RWPE2 (cell line): ENCODE data around the gene PEX5L.

Experiments
- ATAC-seq: fragments of 200-7000 bp; cut with Tn5 transposase; 3 replicates; pipeline ENCODE4 v1.9.1; 2021; ENCODE audit warnings: low read depth
- DNase-seq: peaks from one replicate; pipeline ENCODE4 v3.0.0-alpha.2; 2020; ENCODE audit warnings: low spot score
- H3K27ac ChIP-seq: fragments of 450-650 bp; 2 replicates; pipeline ENCODE4 v1.5.1; 2017; ENCODE audit warnings: mild to moderate bottlenecking; ENCODE audit not compliant: poor library complexity, severe bottlenecking
- H3K27me3 ChIP-seq: fragments of 250-450 bp; sonication (Bioruptor Pico); 2 replicates; pipeline ENCODE4 v1.5.1; 2021; ENCODE audit warnings: mild to moderate bottlenecking, moderate library complexity; ENCODE audit not compliant: insufficient read depth, poor library complexity, severe bottlenecking
- H3K36me3 ChIP-seq: fragments of 250-450 bp; sonication (Bioruptor Pico); 2 replicates; pipeline ENCODE4 v1.5.1; 2020; ENCODE audit warnings: low read depth, mild to moderate bottlenecking, moderate library complexity
- H3K4me1 ChIP-seq: fragments of 250-450 bp; sonication (Bioruptor Pico); 2 replicates; pipeline ENCODE4 v1.5.1; 2021; ENCODE audit warnings: mild to moderate bottlenecking, moderate library complexity; ENCODE audit not compliant: insufficient read depth, poor library complexity, severe bottlenecking
- H3K4me3 ChIP-seq: fragments of 250-450 bp; sonication (Bioruptor Pico); 2 replicates; pipeline ENCODE4 v1.5.1; 2021; ENCODE audit warnings: mild to moderate bottlenecking, moderate library complexity; ENCODE audit not compliant: severe bottlenecking
- H3K9me3 ChIP-seq: fragments of 250-450 bp; sonication (Bioruptor Pico); 2 replicates; pipeline ENCODE4 v1.5.1; 2021; ENCODE audit warnings: mild to moderate bottlenecking, moderate library complexity; ENCODE audit not compliant: severe bottlenecking
- TF ChIP-seq, protein P1 (sequence below): fragments of 450-650 bp; IDR thresholded peaks from one replicate; pipeline ENCODE4 v1.5.1; 2017; ENCODE audit warnings: mild to moderate bottlenecking, moderate library complexity; ENCODE audit not compliant: poor library complexity, severe bottlenecking

PEX5L gene

DNA sequence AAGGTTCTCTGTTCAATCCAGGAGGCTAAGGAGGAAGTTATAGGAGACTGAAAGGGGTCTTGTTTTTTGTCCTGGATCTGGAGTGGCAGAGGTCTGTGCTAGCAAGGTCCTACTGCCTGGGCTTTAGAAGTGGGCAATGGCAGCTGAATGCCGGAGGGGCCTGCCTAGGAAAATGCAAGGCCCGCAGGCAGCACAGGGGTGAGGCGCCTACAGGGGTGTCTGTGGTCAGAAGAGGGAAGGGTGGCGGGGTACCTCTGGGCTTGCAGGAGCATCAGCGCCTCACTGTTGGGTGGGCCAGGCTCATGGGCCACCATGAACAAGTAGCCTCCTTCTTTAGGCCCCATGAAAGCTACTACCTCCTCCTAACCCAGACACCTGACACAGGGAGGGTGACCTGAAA is 175.4 kb downstream of the PEX5L start:
- H3K9me3 ChIP-seq: no peaks in the 10 kb centered on the region
- H3K4me3 ChIP-seq: no peak overlapping the region
- DNase-seq (no peak), ATAC-seq (no peak)
- H3K27ac ChIP-seq: no peak overlapping the region
- no peaks in the 10 kb centered on the region for H3K36me3 ChIP-seq
- TF ChIP-seq, protein P1, sequence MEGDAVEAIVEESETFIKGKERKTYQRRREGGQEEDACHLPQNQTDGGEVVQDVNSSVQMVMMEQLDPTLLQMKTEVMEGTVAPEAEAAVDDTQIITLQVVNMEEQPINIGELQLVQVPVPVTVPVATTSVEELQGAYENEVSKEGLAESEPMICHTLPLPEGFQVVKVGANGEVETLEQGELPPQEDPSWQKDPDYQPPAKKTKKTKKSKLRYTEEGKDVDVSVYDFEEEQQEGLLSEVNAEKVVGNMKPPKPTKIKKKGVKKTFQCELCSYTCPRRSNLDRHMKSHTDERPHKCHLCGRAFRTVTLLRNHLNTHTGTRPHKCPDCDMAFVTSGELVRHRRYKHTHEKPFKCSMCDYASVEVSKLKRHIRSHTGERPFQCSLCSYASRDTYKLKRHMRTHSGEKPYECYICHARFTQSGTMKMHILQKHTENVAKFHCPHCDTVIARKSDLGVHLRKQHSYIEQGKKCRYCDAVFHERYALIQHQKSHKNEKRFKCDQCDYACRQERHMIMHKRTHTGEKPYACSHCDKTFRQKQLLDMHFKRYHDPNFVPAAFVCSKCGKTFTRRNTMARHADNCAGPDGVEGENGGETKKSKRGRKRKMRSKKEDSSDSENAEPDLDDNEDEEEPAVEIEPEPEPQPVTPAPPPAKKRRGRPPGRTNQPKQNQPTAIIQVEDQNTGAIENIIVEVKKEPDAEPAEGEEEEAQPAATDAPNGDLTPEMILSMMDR: no peak
- H3K27me3 ChIP-seq: no peaks in the 10 kb centered on the region
- H3K4me1 ChIP-seq: no peaks in the 10 kb centered on the region

DNA sequence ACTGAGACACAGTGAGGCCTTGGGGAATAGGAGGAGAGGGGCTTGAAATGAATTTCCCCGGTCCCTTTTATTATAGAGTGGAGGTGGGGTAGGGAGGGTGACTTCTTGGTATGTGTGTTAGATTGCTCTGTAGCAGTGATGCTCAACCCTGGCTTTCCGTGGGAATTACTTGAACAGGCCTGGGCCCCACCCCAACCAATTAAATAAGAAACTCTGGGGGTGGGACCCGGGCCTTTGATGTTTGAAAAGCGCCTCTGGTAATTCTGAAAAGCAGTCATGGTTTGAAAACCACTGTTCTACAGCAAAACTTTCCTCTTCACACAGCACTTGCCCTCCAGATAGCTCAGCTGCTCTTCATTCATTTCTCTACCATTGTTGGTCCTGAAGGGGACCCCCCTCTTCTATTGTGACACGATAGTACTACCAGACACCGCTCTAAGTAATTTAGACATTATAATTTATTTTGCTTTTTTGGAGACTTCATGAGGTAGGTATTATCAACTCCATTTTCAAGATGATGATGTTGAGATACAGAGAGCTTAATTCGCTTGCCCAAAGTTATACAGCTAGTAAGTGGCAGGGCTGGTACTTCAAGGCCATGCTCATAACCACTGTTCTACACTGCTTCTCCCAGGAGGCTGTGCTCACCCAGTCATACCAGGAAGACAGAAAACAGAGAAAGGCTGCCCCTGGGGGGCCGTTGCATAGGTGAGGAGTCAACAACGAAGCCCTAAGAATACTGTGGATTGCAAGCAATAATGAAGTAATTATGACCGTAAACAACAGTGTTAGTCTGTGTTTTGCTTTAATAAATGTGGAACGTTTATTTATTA is 176.2 kb downstream of the PEX5L start:
- H3K4me3 ChIP-seq: no peak overlapping the region
- DNase-seq (no peak), ATAC-seq (no peak)
- H3K9me3 ChIP-seq: no peaks in the 10 kb centered on the region
- no peaks in the 10 kb centered on the region for H3K36me3 ChIP-seq
- no peak overlapping the region for H3K27ac ChIP-seq
- H3K27me3 ChIP-seq: no peaks in the 10 kb centered on the region
- H3K4me1 ChIP-seq: no peaks in the 10 kb centered on the region
- TF ChIP-seq, protein P1: no peak

DNA sequence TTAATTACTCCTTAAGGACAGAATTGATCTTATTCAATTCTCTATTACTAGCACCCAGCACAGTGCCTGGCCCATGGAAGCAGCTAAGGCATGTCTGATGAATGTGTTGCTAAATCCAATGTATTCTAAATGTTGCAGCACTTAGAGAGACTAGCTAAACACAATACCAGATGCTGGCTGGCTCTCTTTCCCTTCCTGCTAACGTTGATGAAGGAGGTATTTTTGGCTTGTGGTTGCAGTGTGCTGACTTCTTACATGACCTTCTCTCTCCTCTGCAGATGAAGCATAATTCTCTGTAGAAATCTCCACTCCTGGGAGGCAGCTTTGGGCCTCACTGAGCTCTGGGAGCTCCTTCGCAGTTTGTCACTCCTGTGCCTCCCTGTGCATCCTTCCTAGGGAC is 183.6 kb downstream of the PEX5L start:
- Histone ChIP-seq H3K4me3 (no peak overlapping the region), H3K27me3 (no peaks in the 10 kb centered on the region), H3K36me3 (no peaks in the 10 kb centered on the region), H3K27ac (no peak overlapping the region), H3K9me3 (no peaks in the 10 kb centered on the region), H3K4me1 (no peaks in the 10 kb centered on the region)
- ATAC-seq (peak; percentile 23; the same call in 1 of the 3 replicates), DNase-seq (no peak)
- TF ChIP-seq, protein P1: no peak

DNA sequence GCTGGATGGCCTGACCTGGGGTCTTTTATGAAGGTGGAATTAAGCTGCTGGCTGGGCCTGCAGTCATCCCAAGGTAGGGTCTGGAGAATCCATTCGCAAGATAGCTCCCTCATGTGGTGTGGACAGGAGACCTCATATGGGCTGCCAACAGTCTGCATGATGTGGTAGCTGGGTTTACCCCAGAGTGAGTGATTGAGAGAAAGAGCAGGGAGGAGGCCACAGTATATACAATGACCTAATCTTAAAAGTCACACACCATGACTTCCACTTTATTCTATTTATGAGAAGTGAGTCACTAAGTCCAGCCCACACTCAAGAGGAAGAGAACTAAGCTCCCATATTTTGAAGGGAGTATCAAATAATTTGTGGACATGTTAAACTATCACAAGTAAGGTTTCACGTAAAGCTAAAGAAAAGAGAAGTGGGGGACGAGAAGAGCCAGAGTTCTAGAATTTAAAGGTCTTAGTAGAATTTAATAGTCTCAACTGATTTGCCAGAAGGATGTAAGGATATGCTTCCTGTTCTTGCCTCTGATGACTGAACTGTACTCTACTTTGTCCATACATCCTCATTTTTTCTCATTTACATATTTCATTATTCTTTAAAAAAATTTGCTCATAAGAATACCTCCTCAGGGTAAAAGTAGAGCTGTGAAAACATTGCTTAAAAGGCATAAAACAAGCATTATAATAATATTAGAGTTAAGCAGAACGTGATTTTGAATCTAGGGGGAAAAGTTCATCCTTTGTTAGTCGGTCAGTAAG is 184.4 kb downstream of the PEX5L start:
- H3K4me1 ChIP-seq: no peaks in the 10 kb centered on the region
- peak; percentile 42; the same call in 2 of the 3 replicates for ATAC-seq
- no peaks in the 10 kb centered on the region for H3K36me3 ChIP-seq
- no peaks in the 10 kb centered on the region for H3K27me3 ChIP-seq
- no peak for DNase-seq
- TF ChIP-seq, protein P1: no peak
- H3K4me3 ChIP-seq: no peak overlapping the region
- no peaks in the 10 kb centered on the region for H3K9me3 ChIP-seq
- no peak overlapping the region for H3K27ac ChIP-seq
